Measurements from ENCODE around the gene COL24A1. TPM values are rescaled to one million over a fixed set of nuclear protein-coding genes. Genes with fewer than 3 reads are reported as not detected.

Gene COL24A1
- total RNA-seq, 1 experiment from 2014 or later, result 0.07 TPM

- TF ChIP-seq EZH2 (IDR thresholded peaks at IDR 0.05; ENCODE audit: low read length, unreplicated experiment), result no peak
- TF ChIP-seq CTCF (conservative IDR thresholded peaks at IDR 0.05; ENCODE audit: low read depth, low read length), result no peak
- no peak for TF ChIP-seq EZH2phosphoT487 (IDR thresholded peaks at IDR 0.05; ENCODE audit: borderline replicate concordance, low read length)
- Histone ChIP-seq H3K4me1 (ENCODE audit: insufficient read depth, low read length) (no peaks in the 10 kb centered on the region), H3K4me3 (ENCODE audit: low read length) (no peak overlapping the region), H3K9me3 (ENCODE audit: low read length) (no peaks in the 10 kb centered on the region), H2AFZ (ENCODE audit: low read length) (no peak overlapping the region), H3K27me3 (ENCODE audit: low read length) (peaks cover 8% of the 10 kb centered on the region; the same call in 1 of the 2 replicates), H3K79me2 (ENCODE audit: low read length) (no peaks in the 10 kb centered on the region), H3K9me2 (replicated peaks; ENCODE audit: low read length) (no peaks in the 10 kb centered on the region), H3K36me3 (ENCODE audit: low read depth, low read length) (no peaks in the 10 kb centered on the region), H4K20me1 (ENCODE audit: low read length) (no peaks in the 10 kb centered on the region), H3F3A (ENCODE audit: low read length, unreplicated experiment) (no peaks in the 10 kb centered on the region), H3K4me2 (ENCODE audit: low read length) (no peak overlapping the region), H3K9ac (ENCODE audit: low read length) (no peak overlapping the region), H3K27ac (ENCODE audit: low read length) (no peak overlapping the region)
- ChIA-PET POLR2A (ENCODE audit: unreplicated experiment) (no interaction called here), CTCF (no interaction called here)
- intact Hi-C loops (cut with micrococcal nuclease), result no loop called here
- ATAC-seq (no peak), DNase-seq (no peak)
- no TSS peak for BruUV-seq (replicated peaks)
Measured at GRCh38 chr1:86016076-86016759, 140.4 kb downstream of the COL24A1 start.

GRCh38 chr1:86015375-86015774, 141.2 kb downstream of the COL24A1 start:
- Histone ChIP-seq H3K4me1 (ENCODE audit: insufficient read depth, low read length) (no peaks in the 10 kb centered on the region), H3F3A (ENCODE audit: low read length, unreplicated experiment) (no peaks in the 10 kb centered on the region), H3K36me3 (ENCODE audit: low read depth, low read length) (no peaks in the 10 kb centered on the region), H3K9ac (ENCODE audit: low read length) (no peak overlapping the region), H3K79me2 (ENCODE audit: low read length) (no peaks in the 10 kb centered on the region), H3K9me2 (replicated peaks; ENCODE audit: low read length) (no peaks in the 10 kb centered on the region), H3K4me2 (ENCODE audit: low read length) (no peak overlapping the region), H3K9me3 (ENCODE audit: low read length) (no peaks in the 10 kb centered on the region), H3K4me3 (ENCODE audit: low read length) (no peak overlapping the region), H2AFZ (ENCODE audit: low read length) (no peak overlapping the region), H4K20me1 (ENCODE audit: low read length) (no peaks in the 10 kb centered on the region), H3K27me3 (ENCODE audit: low read length) (peaks cover 14% of the 10 kb centered on the region; the same call in 1 of the 2 replicates), H3K27ac (ENCODE audit: low read length) (no peak overlapping the region)
- intact Hi-C loops (cut with micrococcal nuclease), result no loop called here
- no peak for TF ChIP-seq EZH2phosphoT487 (IDR thresholded peaks at IDR 0.05; ENCODE audit: borderline replicate concordance, low read length)
- TF ChIP-seq CTCF (conservative IDR thresholded peaks at IDR 0.05; ENCODE audit: low read depth, low read length), result no peak
- no peak for TF ChIP-seq EZH2 (IDR thresholded peaks at IDR 0.05; ENCODE audit: low read length, unreplicated experiment)
- ChIA-PET POLR2A (ENCODE audit: unreplicated experiment) (interaction anchor here (0.7 kb wide), 1 partner anchor 997 kb away, joined by 6 read pairs; no protein-coding TSS in a partner anchor), CTCF (interaction anchor here (0.5 kb wide), 1 partner anchor 139 kb away, joined by 3 read pairs; no protein-coding TSS in a partner anchor)
- ATAC-seq (no peak), DNase-seq (no peak)
- BruUV-seq (replicated peaks), result no TSS peak

- no peaks in the 10 kb centered on the region for H3K4me1 ChIP-seq (ENCODE audit: insufficient read depth, low read length)
- H3K36me3 ChIP-seq (ENCODE audit: low read depth, low read length), result no peaks in the 10 kb centered on the region
- ChIA-PET CTCF (no interaction called here), POLR2A (ENCODE audit: unreplicated experiment) (no interaction called here)
- no peaks in the 10 kb centered on the region for H4K20me1 ChIP-seq (ENCODE audit: low read length)
- no TSS peak for BruUV-seq (replicated peaks)
- H3K79me2 ChIP-seq (ENCODE audit: low read length), result no peaks in the 10 kb centered on the region
- H2AFZ ChIP-seq (ENCODE audit: low read length), result no peak overlapping the region
- H3K9me3 ChIP-seq (ENCODE audit: low read length), result no peaks in the 10 kb centered on the region
- H3K4me2 ChIP-seq (ENCODE audit: low read length), result no peak overlapping the region
- no peaks in the 10 kb centered on the region for H3F3A ChIP-seq (ENCODE audit: low read length, unreplicated experiment)
- H3K4me3 ChIP-seq (ENCODE audit: low read length), result no peak overlapping the region
- H3K27ac ChIP-seq (ENCODE audit: low read length), result no peak overlapping the region
- no peaks in the 10 kb centered on the region for H3K9me2 ChIP-seq (replicated peaks; ENCODE audit: low read length)
- intact Hi-C loops (cut with micrococcal nuclease), result no loop called here
- H3K27me3 ChIP-seq (ENCODE audit: low read length), result peaks cover 23% of the 10 kb centered on the region; the same call in 1 of the 2 replicates
- DNase-seq (no peak), ATAC-seq (no peak)
- TF ChIP-seq EZH2phosphoT487 (IDR thresholded peaks at IDR 0.05; ENCODE audit: borderline replicate concordance, low read length) (no peak), EZH2 (IDR thresholded peaks at IDR 0.05; ENCODE audit: low read length, unreplicated experiment) (no peak), CTCF (conservative IDR thresholded peaks at IDR 0.05; ENCODE audit: low read depth, low read length) (no peak)
- no peak overlapping the region for H3K9ac ChIP-seq (ENCODE audit: low read length)
Measured at GRCh38 chr1:86000601-86001000, 156.0 kb downstream of the COL24A1 start.
